ENCODE data around the gene PARD3. TPM values are rescaled to one million over a fixed set of nuclear protein-coding genes. Genes with fewer than 3 reads are reported as not detected.
"Not testable (repeated sequence)": the region's sequence is repeated elsewhere in the genome, so short reads cannot be mapped to it uniquely, and the experiment has no call there.

The PARD3 gene
- total RNA-seq, 1 experiment from 2014 or later: 55.3 TPM

DNA sequence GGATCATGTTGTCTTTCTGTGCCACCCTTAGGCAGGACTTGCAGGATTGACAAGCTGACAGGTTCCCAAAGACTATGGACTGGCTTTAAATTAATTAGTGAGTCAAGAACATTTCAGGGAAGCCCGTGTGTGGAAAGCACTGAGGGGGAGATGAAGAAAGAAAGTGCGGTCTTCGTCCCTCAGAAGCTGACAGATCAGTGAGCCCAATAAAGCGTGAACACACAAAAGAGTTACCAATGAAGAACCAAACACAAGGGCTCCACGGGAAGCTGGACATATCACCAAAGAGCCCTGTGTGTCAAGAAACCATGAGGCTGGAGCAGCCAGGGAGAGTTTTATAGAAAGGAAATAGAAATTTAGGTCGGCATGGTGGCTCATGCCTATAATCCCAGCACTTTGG lies 725.8 kb downstream of the PARD3 start:
- DNase-seq (ENCODE audit: low read depth): no peak

DNA sequence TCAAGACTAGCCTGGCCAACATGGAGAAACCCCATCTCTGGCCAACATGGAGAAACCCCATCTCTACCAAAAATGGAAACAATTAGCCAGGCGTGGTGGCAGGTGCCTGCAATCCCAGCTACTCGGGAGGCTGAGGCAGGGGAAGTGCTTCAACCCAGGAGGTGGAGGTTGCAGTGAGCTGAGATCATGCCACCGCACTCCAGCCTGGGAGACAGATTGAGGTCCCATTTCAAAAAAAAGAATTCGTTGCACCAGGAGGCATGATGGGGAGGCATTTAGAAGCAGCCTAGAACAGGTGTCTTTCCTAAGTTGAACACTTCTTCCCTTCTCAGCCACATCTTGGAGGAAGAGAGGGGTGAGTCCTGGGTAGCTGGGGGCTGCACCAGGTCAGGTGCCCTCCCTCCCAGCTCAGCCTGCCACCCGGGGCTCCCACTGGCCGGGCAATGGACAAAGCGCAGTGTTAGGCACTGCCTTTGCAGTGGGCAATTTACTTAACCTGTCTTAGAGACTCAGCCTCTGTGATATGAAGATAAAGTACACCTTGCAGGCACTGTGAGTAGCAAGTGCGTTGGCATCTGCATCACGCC lies 726.8 kb downstream of the PARD3 start:
- DNase-seq (ENCODE audit: low read depth): no peak

DNA sequence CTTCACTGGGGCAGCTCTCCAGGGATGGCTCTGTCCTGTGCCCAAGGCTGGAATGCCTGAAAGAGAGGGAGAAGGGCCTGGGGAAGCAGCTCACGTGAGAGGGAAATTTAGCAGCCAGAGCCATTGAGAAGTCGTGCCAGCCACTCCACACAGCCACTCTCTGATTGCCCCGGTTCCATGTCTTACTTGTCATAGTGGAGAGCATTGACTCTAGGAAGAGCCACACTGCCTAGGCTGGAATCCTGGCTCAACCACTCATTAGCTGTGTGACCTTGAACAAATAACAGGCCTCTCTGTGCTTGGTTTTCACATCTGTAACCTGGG lies 728.0 kb downstream of the PARD3 start:
- no peak for DNase-seq (ENCODE audit: low read depth)

DNA sequence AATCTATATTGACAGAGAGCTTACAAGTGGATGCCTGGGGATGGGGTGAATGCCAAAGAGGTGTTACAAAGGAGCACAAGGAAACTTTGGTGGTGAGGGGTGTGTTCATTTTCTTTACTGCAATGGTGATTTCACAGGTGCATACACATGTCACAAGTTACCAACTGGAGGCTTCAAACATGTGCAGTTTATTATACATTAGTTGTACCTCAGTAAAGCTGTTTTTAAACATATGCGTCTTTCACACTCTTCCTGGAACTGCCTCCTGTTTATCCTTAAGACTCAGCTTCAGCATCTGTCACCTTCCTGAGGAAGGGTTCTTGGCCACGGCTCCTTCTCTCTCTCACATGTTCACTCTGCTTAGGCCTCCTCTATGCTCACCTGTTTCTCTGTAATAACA lies 731.5 kb downstream of the PARD3 start:
- no peak for DNase-seq (ENCODE audit: low read depth)

DNA sequence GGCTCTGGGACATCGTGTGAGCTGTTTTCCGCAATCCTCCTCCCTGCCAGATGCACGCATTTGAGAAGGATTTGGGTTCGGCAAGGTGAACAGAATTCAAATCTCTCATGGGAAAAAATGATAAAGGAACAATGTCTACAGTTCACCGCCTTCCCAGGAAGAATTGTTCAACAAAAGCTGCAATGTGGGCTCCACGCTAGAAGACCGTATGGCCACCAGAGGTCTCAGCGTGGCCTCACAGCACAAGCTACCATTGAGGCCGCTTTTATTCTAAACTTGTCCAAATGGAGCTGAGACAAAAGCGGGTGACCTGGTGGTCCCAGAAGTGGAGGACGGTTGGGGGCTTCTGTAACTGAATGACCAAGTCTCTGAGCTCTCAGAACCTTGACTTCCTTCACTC lies 733.1 kb downstream of the PARD3 start:
- no peak for DNase-seq (ENCODE audit: low read depth)

DNA sequence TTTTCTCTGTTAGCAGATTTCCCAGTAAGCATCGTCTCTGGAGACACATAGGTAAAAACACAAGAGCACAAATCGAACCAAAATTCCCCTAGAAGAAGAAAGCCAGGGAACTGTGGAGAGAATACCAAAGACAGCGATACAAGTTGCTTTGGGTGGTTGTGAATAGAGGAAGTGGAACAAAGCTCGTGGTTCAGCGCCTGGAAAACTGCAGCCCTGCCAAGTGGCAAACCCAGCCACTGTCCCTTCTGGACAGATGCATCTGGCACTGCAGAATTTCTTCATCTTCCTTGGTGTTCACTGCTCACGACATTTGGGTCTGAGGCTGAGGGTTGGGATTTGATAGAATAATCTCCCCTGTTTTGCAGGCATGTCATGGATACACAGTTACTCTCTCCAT lies 733.8 kb downstream of the PARD3 start:
- no peak for DNase-seq (ENCODE audit: low read depth)

DNA sequence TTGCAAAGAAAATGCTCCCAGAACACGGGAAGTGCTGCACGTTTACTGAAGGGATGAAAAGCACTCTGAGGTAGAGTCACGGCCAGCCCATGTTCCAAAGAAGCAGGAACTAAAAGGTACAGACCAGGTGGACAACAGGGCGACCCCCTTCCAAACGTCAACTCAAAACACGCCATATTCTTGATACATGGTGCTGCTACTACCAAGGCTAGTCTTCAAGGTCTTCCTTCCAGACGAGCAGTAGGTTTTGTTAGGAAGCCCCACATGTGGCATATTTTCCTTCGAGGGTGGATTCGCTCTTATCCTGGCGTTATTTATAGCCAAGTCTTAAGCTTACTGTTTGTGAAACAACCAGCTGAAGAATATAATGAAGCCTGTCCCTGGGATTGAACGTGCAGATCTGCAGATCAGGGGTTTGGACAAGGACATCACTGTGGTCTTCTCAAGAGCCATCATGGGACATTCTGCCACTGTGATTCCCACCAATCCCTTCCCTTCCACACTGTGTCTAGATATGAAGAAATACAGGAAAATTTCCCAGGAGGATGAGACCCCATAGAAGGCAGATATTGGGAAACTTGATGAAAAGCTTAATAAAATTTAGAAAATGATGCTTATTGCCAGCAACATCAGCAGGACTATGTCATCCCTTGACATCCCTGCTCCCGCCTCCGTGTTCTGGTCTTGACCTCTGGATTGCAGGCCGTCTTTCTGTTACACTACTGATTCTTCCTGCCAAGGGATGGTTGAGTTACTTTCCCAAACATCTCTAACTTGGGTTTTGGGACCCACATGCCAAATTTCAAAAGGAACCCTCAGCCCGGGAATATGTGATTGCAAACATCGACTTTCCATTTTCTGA lies 734.4 kb downstream of the PARD3 start:
- no peak for DNase-seq (ENCODE audit: low read depth)

DNA sequence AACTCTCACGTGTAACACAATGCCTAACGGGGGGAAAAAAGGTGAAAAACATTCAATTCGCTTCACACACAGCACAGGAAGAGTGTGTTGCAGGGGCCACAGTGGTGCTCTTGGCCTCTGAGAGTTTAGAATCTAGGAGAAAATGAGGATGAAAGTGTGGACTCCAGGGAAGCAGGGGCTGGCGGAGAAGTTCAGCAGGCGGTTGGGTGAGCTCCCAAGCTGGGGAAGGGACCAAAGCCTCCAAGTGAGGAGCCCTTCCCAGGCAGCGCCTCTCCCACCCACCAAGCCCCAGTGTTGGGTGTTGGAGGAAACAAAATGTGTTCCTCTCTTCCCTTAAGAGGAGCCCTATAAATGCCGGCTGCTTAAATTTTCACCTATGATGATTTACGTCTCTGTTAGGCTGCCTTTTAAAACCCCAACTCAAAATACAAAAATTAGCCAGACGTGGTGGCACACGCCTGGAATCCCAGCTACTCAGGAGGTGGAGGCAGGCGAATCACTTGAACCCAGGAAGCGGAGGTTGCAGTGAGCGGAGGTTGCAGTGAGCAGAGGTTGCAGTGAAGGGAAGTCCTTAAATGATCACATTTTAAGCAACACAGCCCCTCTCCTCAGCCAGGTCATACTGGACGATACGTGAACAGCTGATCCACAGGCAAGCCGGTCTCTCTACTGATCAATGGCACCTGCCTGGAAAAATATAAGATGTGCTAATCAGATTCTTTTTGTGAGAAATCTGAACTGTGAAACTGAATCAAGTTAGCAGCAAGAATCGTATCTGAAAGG lies 735.2 kb downstream of the PARD3 start:
- DNase-seq (ENCODE audit: low read depth): no peak

DNA sequence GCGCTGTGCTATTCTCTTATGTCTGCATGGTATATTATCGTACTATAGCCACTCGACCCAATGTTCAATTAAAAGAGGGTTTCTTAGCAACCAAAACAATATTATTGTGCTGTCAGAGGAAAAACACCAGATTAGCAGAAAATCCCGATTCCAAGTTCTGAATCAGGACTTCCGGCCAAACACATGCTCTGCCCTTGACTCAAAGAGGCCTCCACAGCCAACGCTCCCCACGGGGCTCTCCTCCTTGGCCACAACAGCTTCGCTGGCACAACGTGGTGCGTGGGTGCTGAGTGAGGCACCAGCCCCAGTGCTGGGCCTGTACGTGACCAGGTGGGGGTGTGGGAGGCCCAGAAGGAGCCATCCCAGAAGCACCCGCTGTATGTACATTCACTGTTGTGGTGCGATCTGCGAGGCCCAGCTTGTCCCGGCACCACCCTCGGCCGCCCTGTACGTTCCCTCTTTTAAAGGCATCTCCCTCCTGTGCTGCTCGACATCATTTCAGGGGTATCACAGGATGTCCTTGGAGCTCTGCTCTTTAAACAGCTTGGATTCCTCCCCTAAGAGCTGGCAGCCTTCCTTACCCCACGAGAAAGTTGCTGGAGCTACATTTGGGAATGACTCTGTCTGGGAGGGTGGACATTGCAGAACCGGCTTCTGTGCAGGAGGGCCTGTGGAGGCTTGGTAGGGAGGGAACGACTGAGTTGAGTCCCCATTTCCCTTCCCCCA lies 736.2 kb downstream of the PARD3 start:
- DNase-seq (ENCODE audit: low read depth): peak; percentile 18

DNA sequence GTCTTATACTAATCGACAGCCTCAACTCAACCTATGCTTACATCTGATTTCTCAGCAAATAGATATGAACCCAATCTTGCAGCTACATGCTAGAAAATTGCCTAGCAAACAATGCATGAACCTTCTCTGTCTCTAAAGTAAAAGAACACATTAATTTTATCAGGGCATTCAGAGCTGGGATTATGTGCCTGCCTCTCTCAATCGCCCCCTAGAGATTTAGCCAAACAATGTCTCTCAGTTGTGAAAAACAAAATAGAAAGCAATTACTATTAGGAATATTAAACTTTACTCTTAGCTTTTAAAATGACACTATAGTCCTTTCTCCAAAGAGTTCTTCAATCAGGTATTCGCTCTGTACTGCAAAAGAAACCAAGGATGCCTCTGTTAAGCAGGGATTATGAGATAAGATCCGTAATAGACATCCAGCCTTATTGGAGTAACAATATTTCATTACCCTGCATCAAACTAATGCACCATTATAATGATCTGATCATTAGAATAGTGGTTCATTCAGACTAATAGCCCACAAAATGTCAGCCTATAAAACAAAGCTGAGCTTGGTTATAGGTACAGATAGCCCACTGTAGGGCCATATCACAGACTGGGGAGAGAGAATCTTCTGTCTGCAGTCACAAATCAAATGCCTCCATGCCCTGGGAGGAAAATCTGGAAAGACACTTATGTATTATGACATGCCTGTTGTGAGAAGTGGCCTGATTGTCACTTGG lies 736.9 kb downstream of the PARD3 start:
- no peak for DNase-seq (ENCODE audit: low read depth)

DNA sequence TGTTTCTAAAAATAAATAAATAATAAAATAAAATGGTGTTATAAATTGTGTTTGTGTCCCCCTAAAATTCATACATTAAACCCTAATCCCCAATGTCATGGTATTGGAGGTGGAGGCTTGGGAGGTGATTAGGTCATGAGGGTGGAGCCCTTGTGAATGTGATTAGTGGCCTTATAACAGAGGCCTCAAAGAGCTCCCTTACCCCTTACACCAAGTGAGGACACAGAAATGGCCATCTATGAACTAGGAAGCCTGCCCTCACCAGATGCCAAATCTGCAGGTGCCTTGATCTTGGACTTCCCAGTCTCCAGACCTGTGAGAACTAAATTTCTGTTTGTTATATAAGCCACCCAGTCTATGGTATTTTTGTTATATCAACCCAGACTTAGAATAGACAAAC lies 738.7 kb downstream of the PARD3 start:
- no peak for DNase-seq (ENCODE audit: low read depth)

DNA sequence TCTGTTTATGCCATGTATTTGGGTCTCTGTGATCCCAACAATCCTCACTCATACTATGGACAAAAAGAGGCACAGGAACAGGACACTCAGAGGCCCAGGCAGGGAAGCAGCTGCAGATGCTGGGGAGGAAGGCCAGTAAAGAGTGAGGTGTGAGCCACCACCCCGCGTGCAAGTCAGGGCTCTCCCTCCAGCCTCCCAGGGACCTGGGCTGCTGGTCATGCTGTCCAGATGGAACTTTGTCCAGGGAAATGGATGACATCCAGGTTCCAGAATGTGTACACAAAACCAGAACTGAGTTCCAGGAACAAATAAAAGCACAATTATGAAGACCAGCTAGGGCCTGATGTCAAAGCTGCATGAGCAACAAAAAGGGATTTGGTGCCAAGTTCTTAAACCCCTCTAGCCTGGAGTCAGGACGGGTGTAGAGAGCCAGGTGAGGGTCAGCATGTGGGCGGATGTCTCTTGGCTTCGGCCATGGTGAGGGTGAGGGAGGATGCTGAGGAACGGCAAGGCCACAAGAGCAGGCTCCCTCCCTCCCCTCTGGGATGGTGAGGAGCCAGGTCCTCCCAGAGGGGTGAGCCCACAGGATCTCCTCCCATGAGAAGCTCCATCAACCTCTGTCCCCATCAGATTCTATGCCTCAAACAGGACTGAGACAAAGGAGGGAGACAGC lies 739.7 kb downstream of the PARD3 start:
- DNase-seq (ENCODE audit: low read depth): no peak

DNA sequence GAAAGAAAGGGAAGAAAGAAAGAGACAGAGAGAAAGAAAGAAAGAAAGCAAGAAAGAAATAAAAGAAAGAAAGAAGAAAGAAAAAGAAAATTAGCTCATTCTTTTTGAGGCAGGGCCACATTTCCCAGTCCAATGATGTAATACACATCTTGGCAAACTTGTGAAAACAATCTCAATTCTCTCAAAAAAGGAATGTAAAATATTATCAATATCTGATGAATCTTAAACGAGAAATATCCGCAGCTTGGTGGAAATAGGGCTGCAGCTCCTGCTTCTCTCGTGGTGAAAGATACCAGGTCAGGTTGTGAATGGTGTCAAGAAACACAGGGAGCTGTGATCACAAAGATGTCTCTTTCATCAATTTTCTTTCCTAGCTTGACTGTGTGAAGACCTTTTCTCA lies 741.0 kb downstream of the PARD3 start:
- DNase-seq (ENCODE audit: low read depth): no peak

DNA sequence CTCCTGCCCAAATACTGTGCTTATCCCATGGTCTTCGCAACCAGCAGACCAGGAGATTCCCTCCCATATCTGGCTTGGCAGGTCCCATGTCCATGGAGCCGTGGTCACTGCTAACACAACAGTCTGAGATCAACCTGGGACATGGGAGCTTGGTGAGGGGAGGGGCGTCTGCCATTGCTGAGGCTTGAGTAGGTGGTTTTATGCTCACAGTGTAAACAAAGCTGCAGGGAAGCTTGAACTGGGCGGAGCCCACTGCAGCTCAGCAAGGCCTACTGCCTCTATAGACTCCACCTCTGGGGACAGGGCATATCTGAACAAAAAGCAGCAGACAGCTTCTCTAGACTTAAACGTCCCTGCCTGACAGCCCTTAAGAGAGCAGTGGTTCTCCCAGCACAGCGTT lies 747.4 kb downstream of the PARD3 start:
- not testable (repeated sequence) for DNase-seq (ENCODE audit: low read depth)

DNA sequence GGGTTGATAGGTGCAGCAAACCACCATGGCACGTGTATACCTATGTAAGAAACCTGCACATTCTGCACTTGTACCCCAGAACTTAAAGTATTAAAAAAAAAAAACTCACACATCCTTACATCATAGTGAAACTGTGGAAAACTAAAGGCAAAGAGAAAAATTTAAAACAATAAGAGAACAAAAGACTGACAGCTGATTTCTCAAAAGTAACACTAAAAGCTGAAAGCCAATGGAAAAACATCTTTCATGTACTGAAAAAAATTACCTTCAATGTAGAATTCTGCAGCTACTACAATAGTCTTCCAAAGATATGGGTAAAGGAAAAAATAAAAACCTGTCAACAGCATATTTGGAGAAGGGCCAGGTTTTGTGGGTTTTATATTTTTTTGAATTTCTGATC lies 751.5 kb downstream of the PARD3 start:
- no peak for DNase-seq (ENCODE audit: low read depth)

DNA sequence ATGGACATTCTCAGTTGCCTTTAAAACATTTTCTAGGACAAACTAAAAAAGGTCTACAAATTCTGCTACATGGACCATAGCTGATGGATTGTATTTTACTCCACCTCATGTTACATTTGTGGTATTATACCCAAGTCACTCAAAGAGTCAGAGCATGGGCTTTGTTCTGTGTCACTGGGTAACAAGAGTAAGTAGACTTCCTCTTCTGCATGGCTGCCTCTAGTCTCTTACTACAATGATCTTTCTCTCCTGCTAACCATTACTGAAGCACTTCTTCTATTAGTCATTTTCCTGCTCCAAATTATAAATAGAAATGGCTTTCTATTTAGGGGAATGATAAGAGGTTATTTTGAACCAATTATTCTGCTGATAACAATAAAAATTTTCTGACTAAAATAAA lies 753.3 kb downstream of the PARD3 start:
- no peak for DNase-seq (ENCODE audit: low read depth)

Data from HT1080 (cell line).